Cardiac fibroblast (primary cell): ENCODE data around the gene SLC43A2.

Source experiments
- DNase-seq, 2 donors: peaks; one replicate each; pipeline versions ENCODE4 v3.0.0 to v3.0.0-alpha.2; 2010; ENCODE audit warnings: low read depth in 2 of 2
- H3K4me3 ChIP-seq, 2 donors: replicated peaks in 1 of 2; 1 replicate in 1 of 2; 2 replicates in 1 of 2; pipeline ENCODE4 v1.5.1; 2011; ENCODE audit warnings: low read depth in 2 of 2, low read length in 2 of 2, mild to moderate bottlenecking in 2 of 2, moderate library complexity in 1 of 2
- TF ChIP-seq, protein P1 (sequence below): IDR thresholded peaks from one replicate; pipeline ENCODE4 v1.5.1; 2011; ENCODE audit warnings: low read depth, mild to moderate bottlenecking, low read length, inconsistent platforms

Gene SLC43A2

GRCh38 chr17:1546292-1546922, 82.2 kb downstream of the SLC43A2 start:
- H3K4me3 ChIP-seq: no peak overlapping the region
- TF ChIP-seq, protein P1, sequence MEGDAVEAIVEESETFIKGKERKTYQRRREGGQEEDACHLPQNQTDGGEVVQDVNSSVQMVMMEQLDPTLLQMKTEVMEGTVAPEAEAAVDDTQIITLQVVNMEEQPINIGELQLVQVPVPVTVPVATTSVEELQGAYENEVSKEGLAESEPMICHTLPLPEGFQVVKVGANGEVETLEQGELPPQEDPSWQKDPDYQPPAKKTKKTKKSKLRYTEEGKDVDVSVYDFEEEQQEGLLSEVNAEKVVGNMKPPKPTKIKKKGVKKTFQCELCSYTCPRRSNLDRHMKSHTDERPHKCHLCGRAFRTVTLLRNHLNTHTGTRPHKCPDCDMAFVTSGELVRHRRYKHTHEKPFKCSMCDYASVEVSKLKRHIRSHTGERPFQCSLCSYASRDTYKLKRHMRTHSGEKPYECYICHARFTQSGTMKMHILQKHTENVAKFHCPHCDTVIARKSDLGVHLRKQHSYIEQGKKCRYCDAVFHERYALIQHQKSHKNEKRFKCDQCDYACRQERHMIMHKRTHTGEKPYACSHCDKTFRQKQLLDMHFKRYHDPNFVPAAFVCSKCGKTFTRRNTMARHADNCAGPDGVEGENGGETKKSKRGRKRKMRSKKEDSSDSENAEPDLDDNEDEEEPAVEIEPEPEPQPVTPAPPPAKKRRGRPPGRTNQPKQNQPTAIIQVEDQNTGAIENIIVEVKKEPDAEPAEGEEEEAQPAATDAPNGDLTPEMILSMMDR: no peak
- DNase-seq: no peak

- TF ChIP-seq, protein P1: no peak
- no peak overlapping the region for H3K4me3 ChIP-seq
- no peak for DNase-seq
Measured at GRCh38 chr17:1545618-1546017, 83.0 kb downstream of the SLC43A2 start.

- TF ChIP-seq, protein P1: no peak
- DNase-seq: no peak
- no peak overlapping the region for H3K4me3 ChIP-seq
Measured at GRCh38 chr17:1542316-1542715, 86.3 kb downstream of the SLC43A2 start.

DNA sequence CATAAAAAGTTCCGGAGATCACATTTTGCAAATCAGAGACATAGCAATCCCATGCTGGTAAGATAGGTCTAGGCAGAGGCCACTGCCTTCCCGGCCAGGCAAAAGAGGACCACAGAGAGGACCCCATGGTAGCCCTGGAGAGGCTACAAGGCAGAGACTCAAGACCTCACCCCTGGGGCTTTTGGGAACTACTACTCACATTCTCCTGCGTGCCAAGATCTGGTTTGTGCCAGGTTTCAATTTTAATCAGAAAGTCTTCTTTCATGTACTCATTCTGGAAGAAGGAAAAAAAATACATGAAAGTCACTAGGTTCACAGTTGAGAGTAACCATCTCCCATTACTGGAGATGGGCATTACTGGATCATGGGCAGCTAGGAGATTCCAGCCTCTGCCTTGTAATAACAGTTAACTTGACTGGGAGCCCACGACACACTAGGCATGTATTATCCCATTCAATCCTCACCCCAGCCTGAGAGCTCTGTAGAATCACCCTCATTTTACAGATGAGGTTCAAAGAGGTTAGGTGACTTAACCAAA, 87.2 kb downstream of the SLC43A2 start:
- H3K4me3 ChIP-seq: no peak overlapping the region
- DNase-seq: no peak
- TF ChIP-seq, protein P1: no peak

DNA sequence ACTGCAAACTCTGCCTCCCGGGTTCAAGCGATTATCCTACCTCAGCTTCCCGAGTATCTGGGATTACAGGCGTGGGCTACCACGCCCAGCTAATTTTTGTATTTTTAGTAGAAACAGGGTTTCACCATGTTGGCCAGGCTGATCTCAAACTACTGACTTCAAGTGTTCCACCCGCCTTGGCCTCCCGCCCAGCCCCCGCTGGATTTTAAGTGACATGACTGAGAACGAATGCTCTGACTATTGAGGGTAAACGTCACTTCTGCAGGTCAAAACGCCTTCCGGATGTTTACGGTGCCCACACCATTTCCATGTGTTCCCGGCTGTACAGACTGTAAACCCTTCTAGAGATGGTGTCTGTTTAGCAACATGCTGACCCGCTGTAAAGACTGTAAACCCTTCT, 88.8 kb downstream of the SLC43A2 start:
- H3K4me3 ChIP-seq: no peak overlapping the region
- TF ChIP-seq, protein P1: no peak
- no peak for DNase-seq

GRCh38 chr17:1535737-1536136, 92.9 kb downstream of the SLC43A2 start:
- no peak overlapping the region for H3K4me3 ChIP-seq
- TF ChIP-seq, protein P1: no peak
- DNase-seq: no peak
